ENCODE results near the gene FBXL14.

FBXL14 gene, protein sequence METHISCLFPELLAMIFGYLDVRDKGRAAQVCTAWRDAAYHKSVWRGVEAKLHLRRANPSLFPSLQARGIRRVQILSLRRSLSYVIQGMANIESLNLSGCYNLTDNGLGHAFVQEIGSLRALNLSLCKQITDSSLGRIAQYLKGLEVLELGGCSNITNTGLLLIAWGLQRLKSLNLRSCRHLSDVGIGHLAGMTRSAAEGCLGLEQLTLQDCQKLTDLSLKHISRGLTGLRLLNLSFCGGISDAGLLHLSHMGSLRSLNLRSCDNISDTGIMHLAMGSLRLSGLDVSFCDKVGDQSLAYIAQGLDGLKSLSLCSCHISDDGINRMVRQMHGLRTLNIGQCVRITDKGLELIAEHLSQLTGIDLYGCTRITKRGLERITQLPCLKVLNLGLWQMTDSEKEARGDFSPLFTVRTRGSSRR

DNA sequence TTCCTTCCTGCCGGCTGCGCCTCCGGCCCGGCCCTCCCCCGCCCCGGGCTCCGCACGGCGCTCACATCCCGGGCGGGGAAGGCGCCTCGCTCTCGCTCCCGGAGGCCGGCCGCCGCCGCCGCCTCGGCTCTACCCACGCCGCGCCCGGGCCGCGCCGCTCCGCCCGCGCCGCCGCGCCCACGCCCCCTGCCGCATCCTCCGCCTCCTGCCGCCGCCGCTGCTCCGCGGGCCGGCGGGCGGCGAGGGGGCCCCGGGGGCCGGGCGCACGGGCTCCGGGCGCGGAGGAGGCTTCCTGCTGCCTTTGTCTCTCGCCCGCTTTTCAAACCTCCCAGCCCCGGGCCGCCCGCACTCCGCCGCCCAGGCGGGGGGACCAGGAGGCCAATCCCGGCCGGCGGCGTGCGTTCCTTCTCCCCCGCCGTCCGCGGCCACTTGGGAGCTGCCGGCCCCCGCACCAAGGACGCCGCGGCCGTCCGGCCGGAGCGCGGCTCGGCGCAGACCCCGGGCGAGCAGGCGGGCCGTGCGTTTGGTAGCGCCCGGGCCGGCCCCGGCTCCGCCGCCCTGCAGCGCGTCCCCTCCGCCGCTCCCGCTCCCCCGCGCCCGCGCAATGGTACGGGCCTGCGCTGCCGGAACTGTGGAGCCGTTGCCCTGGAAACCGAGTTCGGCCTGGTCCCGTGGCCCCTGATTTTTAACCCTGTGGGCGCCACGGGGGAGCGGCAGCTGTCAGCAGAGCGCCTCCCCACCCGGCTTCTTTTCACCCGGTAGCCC lies at the start of gene FBXL14:
FBXL14 (minus strand) TSS at position 321 of the 765 bp plus-strand sequence. CDS start 515 bp downstream, outside the sequence.
- peak; percentile 72 for DNase-seq (ENCODE audit: low read depth)

- DNase-seq (ENCODE audit: low read depth) = no peak
Observed at GRCh38 chr12:1643905-1644533, 49.6 kb upstream of the FBXL14 start.

DNA sequence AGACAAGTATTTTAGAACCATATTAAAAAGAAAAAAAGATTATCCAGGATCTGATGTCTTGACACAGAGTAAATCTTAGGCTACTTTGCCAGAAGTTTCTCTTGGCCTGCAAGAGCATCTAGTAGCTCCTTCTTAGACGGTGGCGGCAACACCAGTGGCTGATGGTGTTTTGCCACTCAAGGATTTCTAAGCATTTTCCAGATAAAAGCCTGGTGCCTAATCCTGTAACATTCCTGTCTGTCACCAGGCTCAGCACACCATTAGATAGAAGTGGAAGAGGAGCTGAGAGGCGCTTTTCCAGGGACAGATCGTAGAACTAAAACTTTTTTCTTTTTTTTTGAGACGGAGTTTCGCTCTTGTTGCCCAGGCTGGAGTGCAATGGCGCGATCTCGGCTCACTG lies 48.7 kb upstream of the FBXL14 start:
- DNase-seq (ENCODE audit: low read depth) = no peak

GRCh38 chr12:1642513-1642912 lies 48.1 kb upstream of the FBXL14 start:
- no peak for DNase-seq (ENCODE audit: low read depth)

- DNase-seq (ENCODE audit: low read depth) = no peak
Observed at GRCh38 chr12:1640328-1641234, 46.2 kb upstream of the FBXL14 start.

GRCh38 chr12:1639538-1639937 lies 45.2 kb upstream of the FBXL14 start:
- no peak for DNase-seq (ENCODE audit: low read depth)

GRCh38 chr12:1638203-1638602 lies 43.8 kb upstream of the FBXL14 start:
- no peak for DNase-seq (ENCODE audit: low read depth)

GRCh38 chr12:1635301-1636095 lies 41.1 kb upstream of the FBXL14 start:
- DNase-seq (ENCODE audit: low read depth) = no peak

- peak; percentile 31 for DNase-seq (ENCODE audit: low read depth)
Observed at GRCh38 chr12:1634590-1635191, 40.3 kb upstream of the FBXL14 start.

DNA sequence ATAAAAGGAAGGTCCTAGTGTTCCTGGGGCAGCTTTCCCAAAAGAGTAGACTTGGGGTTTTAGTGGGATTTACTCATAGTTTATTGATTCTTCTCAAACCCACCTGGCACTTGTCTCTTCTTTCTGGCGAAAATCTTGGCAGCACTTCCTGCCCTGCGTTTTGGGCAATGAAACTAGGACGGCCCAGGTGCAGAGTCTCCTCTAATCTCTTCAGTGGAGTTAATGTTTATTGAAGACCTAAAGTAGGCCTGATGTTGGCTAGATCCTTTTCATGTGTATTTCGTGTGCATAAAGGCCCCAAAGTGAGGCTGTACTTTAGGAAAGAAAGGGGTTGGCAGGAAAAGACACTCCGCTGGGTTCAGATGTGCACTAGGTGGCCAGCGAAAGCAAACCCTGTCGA lies 39.8 kb upstream of the FBXL14 start:
- no peak for DNase-seq (ENCODE audit: low read depth)

GRCh38 chr12:1633459-1633858 lies 39.1 kb upstream of the FBXL14 start:
- no peak for DNase-seq (ENCODE audit: low read depth)

GRCh38 chr12:1632702-1633101 lies 38.3 kb upstream of the FBXL14 start:
- no peak for DNase-seq (ENCODE audit: low read depth)

- no peak for DNase-seq (ENCODE audit: low read depth)
Observed at GRCh38 chr12:1630827-1631591, 36.6 kb upstream of the FBXL14 start.

GRCh38 chr12:1630133-1630826 lies 35.9 kb upstream of the FBXL14 start:
- no peak for DNase-seq (ENCODE audit: low read depth)

GRCh38 chr12:1629338-1630132 lies 35.2 kb upstream of the FBXL14 start:
- no peak for DNase-seq (ENCODE audit: low read depth)

DNA sequence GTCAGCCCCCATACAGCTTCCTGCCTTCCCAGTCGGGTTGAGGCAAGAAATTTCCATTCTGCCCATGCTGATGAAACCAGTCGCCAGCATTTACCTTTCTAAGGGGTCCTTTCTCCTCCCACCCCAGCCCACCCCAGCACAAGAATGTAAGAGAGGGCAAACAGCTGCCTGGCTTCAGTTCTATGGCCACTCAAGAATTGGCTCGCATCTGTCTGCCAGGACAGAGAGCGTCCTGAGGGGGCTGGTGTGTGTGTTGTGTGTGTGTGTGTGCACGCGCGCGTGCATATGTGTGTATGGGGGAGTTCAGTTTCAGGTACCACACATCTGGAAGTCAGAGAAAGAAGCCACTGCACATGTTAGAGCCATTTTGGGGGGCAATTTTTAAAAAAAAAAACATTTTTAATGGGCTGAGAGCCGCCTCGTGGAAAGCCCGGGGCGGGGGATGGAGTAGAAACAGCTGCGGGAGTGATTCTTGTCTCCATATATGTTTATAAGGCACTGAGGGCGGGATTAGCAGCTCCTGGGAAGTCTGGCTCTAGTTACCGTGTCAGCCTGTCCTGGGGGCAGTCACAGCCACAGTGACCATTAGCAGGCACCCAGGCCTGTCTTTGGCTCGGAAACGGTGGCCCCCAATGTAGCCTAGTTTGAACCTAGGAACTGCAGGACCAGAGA lies 34.4 kb upstream of the FBXL14 start, which contains the start of gene WNT5B:
WNT5B (plus strand) TSS at position 566 of the 672 bp plus-strand sequence. CDS start 2,124 bp downstream, outside the sequence.
- DNase-seq (ENCODE audit: low read depth) = no peak

DNA sequence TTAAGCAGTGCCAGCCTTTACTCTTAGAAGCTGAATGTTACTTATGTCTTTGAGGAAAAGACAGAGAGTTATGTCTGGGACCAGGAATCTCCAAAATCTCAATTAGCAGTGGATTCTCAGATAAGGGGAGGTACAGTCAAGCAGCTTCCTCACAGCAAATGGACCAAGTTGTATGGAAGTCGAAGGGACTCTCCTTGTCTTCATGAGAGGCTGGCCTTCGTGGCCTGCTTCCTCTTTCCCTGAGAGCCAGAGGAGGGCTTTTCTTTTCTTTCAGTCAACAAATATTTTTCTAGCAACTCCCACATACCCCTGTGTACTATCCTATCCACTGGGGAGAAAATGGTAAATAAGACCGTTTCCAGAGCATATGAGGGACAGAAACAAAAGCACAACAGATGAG lies 28.0 kb upstream of the FBXL14 start:
- no peak for DNase-seq (ENCODE audit: low read depth)
